CD14-positive monocyte (primary cell): ENCODE measurements around the gene GEMIN7. TPM values are rescaled to one million over a fixed set of nuclear protein-coding genes. Genes with fewer than 3 reads are reported as not detected.

ENCODE experiments used
- DNase-seq, 3 donors: peaks; one replicate each; pipeline ENCODE4 v3.0.0-alpha.2; 2011 to 2022
- H2AFZ ChIP-seq: 2 replicates; pipeline ENCODE4 v1.6.0; 2012; ENCODE audit warnings: mild to moderate bottlenecking, low read depth, low read length, inconsistent platforms; ENCODE audit not compliant: insufficient read depth, poor library complexity, severe bottlenecking
- H3K27ac ChIP-seq, 2 donors: 1 replicate in 1 of 2; 2 replicates in 1 of 2; pipeline ENCODE4 v1.5.1; 2012 to 2013; ENCODE audit warnings: low read length in 2 of 2, control low read depth in 1 of 2, inconsistent platforms in 1 of 2, low read depth in 1 of 2, mild to moderate bottlenecking in 1 of 2
- H3K27me3 ChIP-seq, 2 donors: one replicate each; pipeline versions ENCODE4 v1.6.0 to v1.6.1; 2011 to 2013; ENCODE audit warnings: low read length in 2 of 2; ENCODE audit not compliant: control insufficient read depth in 2 of 2, insufficient read depth in 2 of 2
- H3K36me3 ChIP-seq, 2 donors: replicated peaks in 1 of 2; 1 replicate in 1 of 2; 2 replicates in 1 of 2; pipeline versions ENCODE4 v1.5.1 to v1.6.1; 2012 to 2013; ENCODE audit warnings: low read length in 2 of 2, control low read depth in 1 of 2, inconsistent platforms in 1 of 2, mild to moderate bottlenecking in 1 of 2; ENCODE audit not compliant: insufficient read depth in 2 of 2, control insufficient read depth in 1 of 2
- H3K4me1 ChIP-seq, 2 donors: 1 replicate in 1 of 2; 2 replicates in 1 of 2; pipeline versions ENCODE4 v1.5.1 to v1.6.1; 2012 to 2013; ENCODE audit warnings: low read length in 2 of 2, control low read depth in 1 of 2, inconsistent platforms in 1 of 2, mild to moderate bottlenecking in 1 of 2, moderate library complexity in 1 of 2; ENCODE audit not compliant: insufficient read depth in 2 of 2, control insufficient read depth in 1 of 2
- H3K4me2 ChIP-seq: replicated peaks from 2 replicates; pipeline ENCODE3; 2012; ENCODE audit warnings: low read length, moderate library complexity, mild to moderate bottlenecking; ENCODE audit not compliant: poor library complexity, severe bottlenecking; ENCODE audit errors: extremely low read depth
- H3K4me3 ChIP-seq, 3 experiments: fragments of 200-600 bp in 1 of 3; sonication (generic) in 1 of 3; replicated peaks in 1 of 3; 1 replicate in 2 of 3; 2 replicates in 1 of 3; pipeline ENCODE4 v1.5.1; 2011 to 2013; ENCODE audit warnings: low read length in 3 of 3, mild to moderate bottlenecking in 3 of 3, control low read depth in 2 of 3, low read depth in 2 of 3, inconsistent platforms in 1 of 3, moderate library complexity in 1 of 3
- H3K79me2 ChIP-seq: 2 replicates; pipeline ENCODE4 v1.6.0; 2012; ENCODE audit warnings: mild to moderate bottlenecking, control low read depth, inconsistent platforms, low read length, moderate library complexity; ENCODE audit not compliant: insufficient read depth
- H3K9ac ChIP-seq: 2 replicates; pipeline ENCODE4 v1.6.0; 2017; ENCODE audit warnings: low read length, mild to moderate bottlenecking; ENCODE audit not compliant: insufficient read depth, poor library complexity, severe bottlenecking
- H3K9me3 ChIP-seq, 2 donors: replicated peaks in 1 of 2; 1 replicate in 1 of 2; 2 replicates in 1 of 2; pipeline versions ENCODE4 v1.5.1 to v1.6.1; 2012 to 2013; ENCODE audit warnings: low read length in 2 of 2, control low read depth in 1 of 2; ENCODE audit not compliant: control insufficient read depth in 1 of 2, insufficient read depth in 1 of 2
- H4K20me1 ChIP-seq: 2 replicates; pipeline ENCODE4 v1.6.0; 2012; ENCODE audit warnings: mild to moderate bottlenecking, low read length, control low read depth, moderate library complexity; ENCODE audit not compliant: insufficient read depth
- H3K27ac Mint-ChIP-seq, 7 donors: one replicate each; pipeline ENCODE4 v1.8.0; 2020; ENCODE audit warnings: mild to moderate bottlenecking in 7 of 7, mixed read lengths in 7 of 7, moderate library complexity in 6 of 7, inconsistent platforms in 2 of 7
- H3K27me3 Mint-ChIP-seq, 3 donors: one replicate each; pipeline ENCODE4 v1.8.0; 2021 to 2022; ENCODE audit warnings: low read depth in 3 of 3, mild to moderate bottlenecking in 3 of 3, mixed read lengths in 3 of 3, moderate library complexity in 3 of 3, inconsistent platforms in 1 of 3
- H3K36me3 Mint-ChIP-seq, 2 donors: one replicate each; pipeline ENCODE4 v1.8.0; 2020; ENCODE audit warnings: mixed read lengths in 2 of 2, inconsistent platforms in 1 of 2, mild to moderate bottlenecking in 1 of 2
- H3K4me1 Mint-ChIP-seq: one replicate; pipeline ENCODE4 v1.8.0; 2020; ENCODE audit warnings: mild to moderate bottlenecking, mixed read lengths
- H3K4me3 Mint-ChIP-seq, 2 donors: one replicate each; pipeline ENCODE4 v1.8.0; 2020; ENCODE audit warnings: mild to moderate bottlenecking in 2 of 2, mixed read lengths in 2 of 2, moderate library complexity in 1 of 2
- H3K9me3 Mint-ChIP-seq, 7 donors: one replicate each; pipeline ENCODE4 v1.8.0; 2020 to 2022; ENCODE audit warnings: mixed read lengths in 7 of 7, mild to moderate bottlenecking in 6 of 7, moderate library complexity in 6 of 7, inconsistent platforms in 2 of 7
- WGBS: methylation state at CpG from one replicate; pipeline ENCODE4 v1.1.5; 2013; ENCODE audit warnings: missing lambda C conversion rate; ENCODE audit not compliant: insufficient coverage; 5-methylcytosine and 5-hydroxymethylcytosine counted together
- intact Hi-C, 2 donors: fragments of 100-400 bp; cut with micrococcal nuclease; formaldehyde crosslinking; loops; one replicate each; pipeline versions ENCODE4 v1.15.0 to v1.15.1; 2023
- polyA plus RNA-seq, 3 donors: library from polyadenylated mRNA; depleted of rRNA in 1 of 3; unstranded in 2 of 3; stranded (reverse) in 1 of 3; fragments of 300-500 nt in 2 of 3; fragments of >200 nt in 1 of 3; fragmentation: Illumina TruSeq in 2 of 3; gene quantifications; 1 replicate in 2 of 3; 2 replicates in 1 of 3; pipeline ENCODE4 v1.2.3, GENCODE V29; 2012 to 2021
- TF ChIP-seq, protein P1 (sequence below): fragments of 200-600 bp; IDR thresholded peaks from one replicate; pipeline ENCODE4 v1.8.0; 2022; ENCODE audit warnings: antibody characterized with exemption, mild to moderate bottlenecking

The GEMIN7 gene
- polyA plus RNA-seq, 3 donors, result 67.6 to 83.4 (median 78.4) TPM

GRCh38 chr19:45092747-45093678 lies 14.0 kb downstream of the GEMIN7 start, which contains the start of gene PPP1R37:
Gene PPP1R37, plus strand, starts transcription at chr19:45093179. Its CDS starts 147 bp downstream, at chr19:45093326.
- peak within 1 kb of the TSS; percentile 72 to 96 for H3K27ac ChIP-seq
- H3K9ac ChIP-seq, result peak within 1 kb of the TSS; percentile 87
- Mint-ChIP-seq H3K27me3 (peaks cover 0 to 4% (median 0%) of the 10 kb centered on the region in 3 donors), H3K27ac (peak within 1 kb of the TSS; percentile 97 to 100 (median 100)), H3K36me3 (peaks cover 5 to 21% of the 10 kb centered on the region in 2 donors), H3K9me3 (no peaks in the 10 kb centered on the region), H3K4me1 (peaks cover 54% of the 10 kb centered on the region), H3K4me3 (peak within 1 kb of the TSS; percentile 87 to 99)
- peak; percentile 93 to 96 (median 95) for DNase-seq
- peaks cover 54% of the 10 kb centered on the region for H4K20me1 ChIP-seq
- H3K4me3 ChIP-seq, result peak within 1 kb of the TSS; percentile 66 to 96 (median 80)
- no peaks in the 10 kb centered on the region for H3K9me3 ChIP-seq
- TF ChIP-seq, protein P1, sequence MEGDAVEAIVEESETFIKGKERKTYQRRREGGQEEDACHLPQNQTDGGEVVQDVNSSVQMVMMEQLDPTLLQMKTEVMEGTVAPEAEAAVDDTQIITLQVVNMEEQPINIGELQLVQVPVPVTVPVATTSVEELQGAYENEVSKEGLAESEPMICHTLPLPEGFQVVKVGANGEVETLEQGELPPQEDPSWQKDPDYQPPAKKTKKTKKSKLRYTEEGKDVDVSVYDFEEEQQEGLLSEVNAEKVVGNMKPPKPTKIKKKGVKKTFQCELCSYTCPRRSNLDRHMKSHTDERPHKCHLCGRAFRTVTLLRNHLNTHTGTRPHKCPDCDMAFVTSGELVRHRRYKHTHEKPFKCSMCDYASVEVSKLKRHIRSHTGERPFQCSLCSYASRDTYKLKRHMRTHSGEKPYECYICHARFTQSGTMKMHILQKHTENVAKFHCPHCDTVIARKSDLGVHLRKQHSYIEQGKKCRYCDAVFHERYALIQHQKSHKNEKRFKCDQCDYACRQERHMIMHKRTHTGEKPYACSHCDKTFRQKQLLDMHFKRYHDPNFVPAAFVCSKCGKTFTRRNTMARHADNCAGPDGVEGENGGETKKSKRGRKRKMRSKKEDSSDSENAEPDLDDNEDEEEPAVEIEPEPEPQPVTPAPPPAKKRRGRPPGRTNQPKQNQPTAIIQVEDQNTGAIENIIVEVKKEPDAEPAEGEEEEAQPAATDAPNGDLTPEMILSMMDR, result peak; percentile 48
- H3K4me2 ChIP-seq, result peak within 1 kb of the TSS; percentile 100
- H3K4me1 ChIP-seq, result peaks cover 22 to 36% of the 10 kb centered on the region in 2 donors
- H3K79me2 ChIP-seq, result peaks cover 55% of the 10 kb centered on the region
- WGBS, result under 1% methylated on average over 103 of the region's 103 CpGs
- H3K36me3 ChIP-seq, result peaks cover 6 to 11% of the 10 kb centered on the region in 2 donors
- H2AFZ ChIP-seq, result peak within 1 kb of the TSS; percentile 93
- intact Hi-C loops, result loop anchor here in 1 of 2 donors (5.0 kb wide), 2 partner anchors 46 to 84 kb away; partner anchors contain the start of genes BLOC1S3 and TRAPPC6A
- H3K27me3 ChIP-seq, result no peaks in the 10 kb centered on the region

DNA sequence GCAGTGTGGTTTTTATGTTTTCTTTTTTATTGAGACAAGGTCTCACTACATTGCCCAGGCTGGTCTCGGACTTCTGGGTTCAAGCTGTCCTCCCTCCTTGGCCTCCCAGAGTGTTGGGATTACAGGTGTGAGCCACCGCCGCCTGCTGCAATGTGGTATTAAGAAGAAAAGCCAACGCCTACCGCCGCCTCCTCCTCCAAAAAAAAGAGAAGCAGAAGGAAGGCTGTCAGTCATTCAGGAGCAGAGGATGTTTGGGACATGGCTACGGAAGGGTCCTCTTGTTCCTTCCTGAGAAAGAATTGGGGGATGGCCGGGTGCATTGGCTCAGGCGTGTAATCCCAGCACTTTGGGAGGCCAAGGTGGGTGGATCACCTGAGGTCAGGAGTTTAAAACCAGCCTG lies 15.1 kb downstream of the GEMIN7 start:
- Mint-ChIP-seq H3K4me1 (peaks cover 56% of the 10 kb centered on the region), H3K4me3 (peak overlapping the region; percentile 87 to 99), H3K27ac (peak overlapping the region in 3 of 7 donors; percentile 29 to 99 (median 84)), H3K9me3 (no peaks in the 10 kb centered on the region), H3K36me3 (peaks cover 6 to 12% of the 10 kb centered on the region in 2 donors), H3K27me3 (peaks cover 0 to 9% (median 0%) of the 10 kb centered on the region in 3 donors)
- intact Hi-C loops, result loop anchor here in 1 of 2 donors (5.0 kb wide), 2 partner anchors 47 to 83 kb away; partner anchors contain the start of genes BLOC1S3 and TRAPPC6A
- Histone ChIP-seq H3K27ac (peak overlapping the region in 1 of 2 donors; percentile 96), H3K27me3 (no peaks in the 10 kb centered on the region), H3K4me2 (peak overlapping the region; percentile 100), H3K9ac (peak overlapping the region; percentile 87), H3K79me2 (peaks cover 66% of the 10 kb centered on the region), H3K36me3 (peaks cover 6 to 13% of the 10 kb centered on the region in 2 donors), H3K4me1 (peaks cover 22 to 34% of the 10 kb centered on the region in 2 donors), H3K9me3 (no peaks in the 10 kb centered on the region), H4K20me1 (peaks cover 65% of the 10 kb centered on the region), H2AFZ (no peak overlapping the region), H3K4me3 (peak overlapping the region in 2 of 3 experiments; percentile 66 to 96)
- TF ChIP-seq, protein P1, result no peak
- 78% methylated on average over 3 of the region's 9 CpGs for WGBS
- no peak for DNase-seq
